Peyer's patch (tissue), 4 donors: ENCODE data around the gene CYBA.

ENCODE experiments used
- CTCF ChIP-seq, 6 experiments: fragments of 450-650 bp in 4 of 6; fragments of 200-600 bp in 2 of 6; sonication (generic) in 1 of 6; IDR thresholded peaks; one replicate each; pipeline ENCODE4 v1.5.1; 2017 to 2019; ENCODE audit warnings: antibody characterized with exemption in 6 of 6, mild to moderate bottlenecking in 3 of 6, moderate library complexity in 1 of 6
- POLR2A ChIP-seq, 2 donors: fragments of 450-650 bp; IDR thresholded peaks; one replicate each; pipeline ENCODE4 v1.5.1; 2017; ENCODE audit warnings: antibody characterized with exemption in 2 of 2, mild to moderate bottlenecking in 2 of 2, moderate library complexity in 2 of 2

- TF ChIP-seq CTCF (IDR thresholded peaks at IDR 0.05) (no peak), POLR2A (IDR thresholded peaks at IDR 0.05) (no peak)
Observed at GRCh38 chr16:88635671-88636319, 15.1 kb downstream of the CYBA start.
